ENCODE data around the gene ASMT. TPM values are rescaled to one million over a fixed set of nuclear protein-coding genes. Genes with fewer than 3 reads are reported as not detected.

ASMT gene
- total and polyA plus RNA-seq, 7 donors: 0.14 to 0.99 TPM; not detected in 5

Other genes starting within 250 kb of the ASMT start
- 10 to 100 TPM; 73.9 to 92.4 (median 81.5) TPM for gene SLC25A6, start 222.9 kb upstream of the ASMT start, total RNA-seq
- 100 to 1,000 TPM in 1 of 3 donors, 10 to 100 TPM in 2; 48.4 to 189 (median 97.1) TPM for gene SLC25A6, start 222.9 kb upstream of the ASMT start, polyA plus RNA-seq
- gene ASMTL, start 162.2 kb upstream of the ASMT start, total RNA-seq: 10 to 100 TPM in 3 of 4 donors, 1 to 10 TPM in 1; 9.4 to 18.2 (median 11.9) TPM
- gene ASMTL, start 162.2 kb upstream of the ASMT start, polyA plus RNA-seq: 1 to 10 TPM; 6.6 to 9.8 (median 7.5) TPM
- gene P2RY8, start 77.9 kb upstream of the ASMT start, total RNA-seq: 1 to 10 TPM; 1.3 to 4.1 (median 1.5) TPM
- 1 to 10 TPM in 2 of 3 donors, under 1 TPM in 1; 0.79 to 2.0 (median 1.3) TPM for gene P2RY8, start 77.9 kb upstream of the ASMT start, polyA plus RNA-seq
- 10 to 100 TPM in 3 of 4 donors, 1 to 10 TPM in 1; 9.9 to 20.4 (median 13.1) TPM for gene AKAP17A, start 23.5 kb upstream of the ASMT start, total RNA-seq
- gene AKAP17A, start 23.5 kb upstream of the ASMT start, polyA plus RNA-seq: 10 to 100 TPM; 13.2 to 25.1 (median 24.0) TPM

All from psoas muscle (tissue), 7 donors.